GM19043 (cell line): ENCODE data around the gene AGFG2.

ENCODE experiments used
- ATAC-seq: cut with Tn5 transposase; IDR thresholded peaks from one replicate; pipeline ENCODE4 v1.9.1; 2021; ENCODE audit warnings: low read depth; ENCODE audit not compliant: unreplicated experiment

The AGFG2 gene

DNA sequence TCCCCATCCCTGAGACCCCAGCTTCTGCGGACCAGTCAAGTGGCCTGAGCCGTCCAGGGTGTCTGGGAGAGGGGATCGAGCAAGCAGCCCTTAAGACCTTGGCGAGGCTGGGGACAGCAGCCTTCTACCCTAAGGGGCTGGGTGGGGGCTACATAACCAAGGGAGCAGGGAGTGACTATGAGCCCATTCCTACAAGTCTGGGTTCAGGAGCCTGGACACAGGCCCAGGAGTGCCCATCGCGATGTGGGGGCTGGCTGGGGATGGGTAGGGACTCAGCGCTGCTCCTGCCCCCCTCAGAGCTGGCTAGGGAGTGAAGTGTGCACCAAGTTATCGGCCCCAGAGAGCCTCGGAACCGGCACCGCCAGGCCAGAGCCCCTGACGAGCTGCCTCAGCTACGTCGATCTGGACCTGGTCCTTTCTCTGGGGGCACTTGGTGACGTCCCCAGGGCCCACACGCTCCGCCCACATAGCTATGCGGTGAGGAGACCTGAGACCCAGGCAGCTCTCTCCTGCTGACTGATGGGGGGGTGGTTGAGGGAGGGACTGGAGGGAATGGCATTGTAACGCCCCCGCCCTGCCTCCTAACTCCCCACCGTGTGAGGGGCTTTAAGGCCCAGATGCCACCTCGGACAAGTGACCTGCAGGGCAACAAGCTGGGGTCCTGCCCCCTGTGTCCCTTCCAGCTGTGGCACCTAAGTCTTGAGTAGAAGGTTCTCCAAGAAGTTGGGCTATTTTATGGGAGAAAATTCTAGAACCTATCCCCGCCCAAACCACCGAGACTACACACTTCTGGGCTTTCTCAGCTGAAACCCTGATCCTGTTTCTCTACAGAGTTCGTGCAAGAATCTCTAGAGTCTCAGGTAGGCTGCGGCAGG lies 32.2 kb downstream of the AGFG2 start:
- ATAC-seq: no peak

DNA sequence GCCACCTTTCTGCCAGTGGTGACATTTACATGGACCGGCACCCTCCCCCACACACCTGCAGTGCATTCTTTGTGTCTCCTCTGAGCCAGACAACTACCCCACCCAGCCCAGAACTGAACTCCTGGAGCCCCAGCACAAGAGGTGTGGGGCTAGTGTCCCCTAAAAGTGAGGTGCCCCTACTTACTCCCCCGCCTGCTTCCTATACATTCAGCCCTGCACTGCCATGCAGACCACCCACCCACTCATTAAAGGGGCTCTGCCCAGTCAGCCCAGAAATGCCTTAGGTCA lies 32.8 kb downstream of the AGFG2 start:
- no peak for ATAC-seq

DNA sequence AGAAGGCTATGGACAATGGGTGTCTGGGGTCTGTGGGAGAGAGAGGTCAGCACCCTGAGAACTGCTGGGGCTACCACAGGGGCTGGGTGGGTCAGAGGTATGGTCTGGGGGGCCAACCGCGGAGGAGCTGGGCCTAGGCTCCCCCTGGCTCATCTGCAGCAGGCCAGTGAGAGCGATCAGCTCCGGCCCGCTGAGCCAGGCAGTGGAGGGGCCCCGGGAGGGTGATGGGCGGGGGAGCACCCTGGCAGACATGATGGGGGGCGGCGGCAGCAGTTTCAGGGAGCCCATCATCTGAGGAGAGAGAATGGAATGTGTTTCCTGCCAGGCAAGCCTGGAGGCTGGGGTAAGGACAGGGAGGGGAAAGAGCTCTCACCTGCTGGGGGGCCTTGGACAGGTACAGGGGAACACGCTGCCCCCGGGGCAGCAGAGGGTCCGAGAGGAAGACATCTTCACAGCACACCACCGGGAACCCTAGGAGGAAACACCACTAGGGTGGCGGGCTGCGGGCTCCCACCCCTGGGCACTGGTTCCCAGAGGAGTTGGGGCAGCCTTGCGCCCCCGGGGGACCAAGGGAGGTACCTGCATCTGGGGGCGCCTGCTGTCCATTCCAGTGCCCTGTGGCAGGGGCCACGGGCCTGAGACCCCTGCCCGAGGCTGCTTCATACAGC lies 33.4 kb downstream of the AGFG2 start:
- ATAC-seq: no peak

DNA sequence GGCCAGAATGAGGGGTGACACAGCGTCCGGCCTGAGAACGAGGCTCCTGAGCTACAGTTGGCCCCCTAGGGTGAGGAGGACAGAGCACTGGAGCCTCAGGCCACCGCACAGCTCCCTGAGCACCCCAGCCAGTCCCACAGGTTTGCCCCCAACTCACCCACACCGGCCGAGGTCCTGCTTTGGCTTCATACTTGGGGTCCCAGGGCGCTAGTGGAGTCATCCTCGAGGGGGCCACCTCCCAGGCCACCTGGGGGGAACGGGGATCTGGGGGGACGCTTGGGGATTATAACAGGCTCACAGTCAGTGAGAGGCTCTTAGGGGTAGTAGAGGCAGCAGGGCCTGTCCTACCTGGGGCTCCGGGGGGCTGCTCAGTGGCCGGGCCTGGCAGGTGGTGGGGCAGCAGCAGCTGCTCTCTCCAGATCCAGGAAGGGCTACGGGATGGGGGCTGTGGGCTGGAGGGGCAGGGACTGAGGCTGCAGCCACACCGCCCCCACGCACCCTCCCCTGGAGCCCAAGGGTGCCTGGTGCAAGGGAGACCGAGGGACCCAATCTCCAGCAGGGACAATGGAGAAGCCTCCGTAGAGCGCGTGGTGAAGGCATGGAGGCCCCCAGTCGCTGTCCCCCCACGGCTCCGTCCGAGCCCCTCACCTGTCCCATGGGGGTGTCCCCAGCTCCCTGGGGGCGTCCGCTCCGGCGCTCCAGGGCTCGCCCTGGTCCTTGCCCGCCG lies 34.1 kb downstream of the AGFG2 start:
- ATAC-seq: no peak

DNA sequence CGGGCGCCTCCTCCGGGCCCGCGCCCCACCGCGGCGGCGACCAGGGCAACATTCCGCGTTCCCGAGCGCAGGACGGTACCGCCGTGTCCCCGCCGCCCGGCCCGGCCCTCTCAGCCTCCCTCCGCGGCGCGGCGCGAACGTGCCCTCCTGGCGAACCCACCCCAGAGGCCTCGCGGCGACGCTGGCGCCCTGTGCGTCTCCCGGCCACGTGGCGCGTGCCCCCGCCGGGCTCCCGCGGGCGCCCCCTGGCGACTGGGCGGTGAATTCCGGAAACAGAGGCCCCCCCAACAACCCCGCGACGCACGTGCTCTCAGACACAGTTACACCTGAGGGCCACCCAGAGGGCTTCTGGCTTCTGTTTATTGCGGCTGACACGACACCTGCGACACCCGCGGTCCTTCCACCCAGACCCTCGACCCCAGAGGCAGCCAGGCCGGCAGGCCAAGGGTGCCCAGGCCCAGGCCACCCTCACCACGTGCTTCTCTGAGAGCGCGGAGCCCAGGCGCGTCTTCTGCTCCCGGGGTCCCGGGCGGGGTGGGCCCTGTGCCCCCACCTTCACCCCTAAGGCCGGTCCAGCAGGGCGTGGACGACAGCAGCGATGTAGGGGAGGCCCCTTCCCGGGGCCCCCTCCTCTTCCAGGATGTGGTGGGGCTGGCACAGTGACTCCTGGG lies 34.8 kb downstream of the AGFG2 start, which contains the start of gene SAP25:
SAP25 (minus strand) TSS at position 210 of the 671 bp plus-strand sequence; CDS start at position 52, 158 bp downstream.
- no peak for ATAC-seq

DNA sequence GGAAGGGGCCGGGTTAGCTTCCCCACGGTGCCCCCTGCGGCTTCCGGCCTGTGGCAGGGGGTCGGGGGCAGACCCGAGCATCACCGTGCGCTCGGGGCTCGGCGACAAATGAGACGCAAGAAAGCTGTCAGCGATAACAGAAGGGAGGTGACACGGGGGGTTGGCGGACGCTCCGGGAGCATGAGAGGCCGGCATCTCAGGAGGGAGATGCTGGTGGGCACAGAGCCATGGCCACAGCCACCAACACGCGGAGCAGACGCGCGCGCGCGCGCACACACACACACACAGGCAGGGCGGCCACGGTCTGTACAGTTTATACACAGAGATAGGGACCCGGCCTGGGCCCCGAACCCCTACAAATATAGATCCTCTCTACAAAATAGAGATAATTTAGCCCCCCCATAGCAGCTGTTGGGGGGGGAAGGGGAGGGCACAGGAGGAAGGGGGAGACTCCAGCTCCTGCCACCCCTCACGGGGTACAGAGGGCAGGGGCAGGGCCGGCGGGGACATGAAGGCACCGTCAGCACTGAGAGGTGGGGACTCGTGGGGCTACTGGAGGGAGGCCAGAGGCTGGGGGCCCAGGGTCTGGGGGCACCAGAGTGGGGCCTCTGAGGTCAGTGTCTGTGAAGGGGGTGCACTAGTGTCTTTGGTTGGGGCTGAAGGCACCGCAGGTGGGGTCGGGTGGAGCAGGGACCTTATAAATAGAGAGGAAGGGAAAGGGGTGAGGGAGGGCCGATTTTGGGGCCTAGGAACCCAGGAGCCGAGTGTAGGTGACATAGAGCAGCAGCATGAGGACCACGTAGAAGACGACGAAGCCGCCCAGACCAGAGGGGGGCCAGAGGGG lies 35.6 kb downstream of the AGFG2 start:
- ATAC-seq: no peak

DNA sequence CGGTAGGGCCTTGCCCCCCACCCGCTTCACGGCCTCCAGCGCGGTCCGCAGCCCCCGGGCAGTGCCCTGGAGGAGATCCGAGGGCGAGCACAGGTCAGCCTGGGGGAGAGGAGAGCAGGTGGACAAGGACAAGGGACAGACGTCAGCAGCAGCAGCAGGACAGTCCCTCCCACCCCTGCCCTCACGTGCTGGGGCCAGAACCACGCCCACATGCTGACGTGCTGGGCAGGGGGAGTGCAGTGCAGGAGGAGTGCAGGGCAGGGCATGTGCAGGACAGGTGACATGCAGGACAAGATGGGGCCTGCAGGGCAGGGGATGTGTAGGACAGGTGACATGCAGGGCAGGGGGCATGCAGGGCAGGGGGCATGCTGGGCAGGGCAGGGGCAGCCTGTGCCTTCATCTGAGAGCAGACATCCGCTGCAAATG lies 36.2 kb downstream of the AGFG2 start:
- no peak for ATAC-seq

DNA sequence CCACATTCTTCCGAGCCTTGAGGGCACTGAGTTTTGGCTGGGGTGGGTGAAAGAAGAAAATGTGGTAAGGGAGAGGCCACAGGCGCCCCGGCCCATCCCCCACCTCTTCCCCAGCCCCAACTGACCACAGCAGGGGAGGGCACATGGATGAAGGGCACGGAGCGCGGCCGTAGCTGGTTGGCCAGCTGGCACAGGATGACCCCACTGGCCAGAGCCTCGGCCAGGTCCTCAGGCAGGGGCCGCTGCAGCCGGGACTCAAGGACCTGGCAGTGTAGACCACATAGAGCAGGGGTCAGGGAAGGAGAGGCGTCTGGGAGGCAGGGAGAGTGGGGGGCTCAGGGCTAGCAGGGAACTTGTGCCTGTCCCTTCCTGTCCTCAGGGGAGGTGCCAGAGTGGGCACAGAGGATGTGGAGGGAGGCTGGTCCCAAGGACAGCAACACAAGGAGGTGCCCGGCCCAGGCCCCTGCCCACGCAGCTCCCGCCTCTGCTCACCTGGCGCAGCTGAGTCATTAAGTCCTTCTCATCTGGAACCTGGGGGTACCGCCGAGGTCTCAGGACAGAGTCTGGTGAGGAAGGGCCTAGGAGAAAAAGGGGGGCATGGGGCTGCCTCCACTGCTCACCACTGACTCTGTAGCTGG lies 36.9 kb downstream of the AGFG2 start:
- no peak for ATAC-seq

DNA sequence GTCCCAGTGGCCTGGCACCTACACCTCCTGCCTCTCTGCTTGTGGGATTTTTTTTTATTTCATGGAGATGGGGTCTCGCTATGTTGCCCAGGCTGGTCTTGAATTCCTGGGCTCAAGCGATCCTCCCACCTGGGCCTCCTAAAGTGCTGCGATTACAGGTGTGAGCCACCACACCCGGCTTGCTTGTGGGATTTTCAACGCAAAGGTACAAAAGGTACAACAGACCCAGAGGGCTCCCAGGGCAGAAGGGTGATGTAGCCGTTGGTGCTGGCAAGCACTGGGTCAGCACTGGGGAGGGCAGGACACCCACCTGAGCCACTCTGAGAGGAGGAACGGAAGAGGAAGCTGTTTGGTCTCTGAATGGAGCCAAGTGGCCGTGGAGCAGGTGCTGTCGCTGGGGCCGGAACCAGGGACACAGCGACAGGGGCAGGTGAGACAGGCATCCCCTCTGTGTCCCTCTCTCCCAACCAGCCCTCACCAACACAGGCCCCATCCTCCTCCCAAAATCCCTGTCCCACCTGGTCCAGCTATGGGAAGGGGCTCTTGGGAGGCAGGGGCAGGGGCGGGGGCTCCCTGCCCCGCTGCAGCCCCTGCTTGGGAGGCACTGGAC lies 37.5 kb downstream of the AGFG2 start:
- ATAC-seq: no peak

DNA sequence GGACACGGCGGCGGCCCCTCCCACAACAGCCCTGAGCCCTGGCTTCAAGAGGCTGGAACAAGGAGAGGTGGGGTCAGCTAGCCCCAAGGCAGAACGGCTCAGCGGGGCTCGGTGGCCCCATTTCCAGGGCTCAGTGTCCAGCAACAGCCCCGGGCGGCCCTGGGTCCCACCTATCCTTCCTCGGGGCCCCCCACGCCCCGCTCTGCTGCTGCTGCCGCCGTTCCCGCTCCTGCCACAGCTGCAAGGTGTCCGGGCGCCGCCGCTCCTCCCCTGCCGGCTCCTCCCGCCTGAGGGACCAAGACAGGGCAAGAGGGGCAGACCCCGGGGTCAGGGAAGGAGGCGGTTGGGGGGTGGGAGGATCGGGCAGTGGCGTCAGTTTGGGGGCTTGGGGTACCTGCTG lies 38.1 kb downstream of the AGFG2 start:
- no peak for ATAC-seq

DNA sequence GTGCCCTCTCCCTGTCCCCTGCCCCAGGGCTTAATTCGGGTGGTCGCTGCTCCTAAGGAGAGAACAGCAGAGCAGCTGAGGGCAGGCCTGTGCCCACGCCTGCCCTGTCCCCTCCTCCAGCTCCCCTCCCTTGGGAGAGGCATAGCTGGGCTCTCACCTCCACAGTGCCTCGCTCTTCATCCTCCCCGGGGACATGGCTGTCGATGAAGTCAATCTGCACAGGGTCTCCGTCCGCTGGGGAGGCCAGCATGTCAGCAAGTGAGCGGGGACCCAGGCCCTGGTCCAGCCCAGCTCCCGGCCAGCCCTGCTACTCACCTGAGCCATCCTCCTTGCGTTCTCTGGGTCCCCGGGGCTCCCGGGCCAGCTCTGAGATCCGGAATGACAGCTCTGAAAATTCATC lies 38.5 kb downstream of the AGFG2 start:
- ATAC-seq: no peak

DNA sequence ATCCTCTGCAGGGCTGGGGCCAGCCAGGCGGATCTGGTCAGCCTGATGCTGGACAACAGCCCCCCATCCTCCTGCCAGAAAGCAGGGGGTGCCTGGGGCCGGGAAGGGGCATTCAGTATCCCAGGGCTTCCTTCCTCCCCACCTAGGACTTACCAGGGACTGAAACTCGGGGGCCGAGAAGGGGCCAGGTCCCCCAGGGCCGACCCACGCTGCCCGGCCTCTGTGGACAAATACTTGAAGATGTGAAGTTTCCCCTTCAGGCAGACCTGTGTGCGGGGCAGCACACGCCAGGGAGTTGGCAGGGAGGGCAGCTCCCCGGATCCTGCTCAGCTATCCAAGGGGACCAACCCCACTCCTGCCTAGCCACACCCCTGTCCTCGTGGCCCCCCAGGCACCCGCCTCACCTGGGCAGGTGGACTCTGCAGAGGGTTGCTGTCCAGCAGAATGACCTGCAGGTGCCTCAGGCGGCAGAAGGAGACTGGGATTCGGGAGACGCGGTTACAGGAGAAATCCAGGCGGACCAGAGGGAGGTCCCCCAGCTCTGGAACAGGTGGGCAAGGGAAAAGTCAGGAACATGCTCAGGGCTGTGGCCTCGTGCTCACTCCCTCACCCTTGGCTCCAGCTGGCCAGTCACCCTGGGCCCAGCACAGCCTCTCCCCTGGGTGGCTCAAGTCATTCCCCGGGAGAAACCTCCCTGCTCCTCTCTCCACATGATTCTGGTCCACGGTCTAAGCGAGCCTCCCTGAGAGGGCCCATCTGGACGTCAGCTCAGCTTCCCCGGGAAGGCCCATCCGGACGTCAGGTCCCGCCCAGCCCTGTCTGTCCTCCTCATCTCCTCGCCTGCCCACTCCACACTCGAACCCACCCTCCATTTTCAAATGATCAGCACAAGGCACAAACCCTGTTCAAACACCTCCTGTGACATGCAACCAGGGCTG lies 39.5 kb downstream of the AGFG2 start:
- ATAC-seq: no peak

DNA sequence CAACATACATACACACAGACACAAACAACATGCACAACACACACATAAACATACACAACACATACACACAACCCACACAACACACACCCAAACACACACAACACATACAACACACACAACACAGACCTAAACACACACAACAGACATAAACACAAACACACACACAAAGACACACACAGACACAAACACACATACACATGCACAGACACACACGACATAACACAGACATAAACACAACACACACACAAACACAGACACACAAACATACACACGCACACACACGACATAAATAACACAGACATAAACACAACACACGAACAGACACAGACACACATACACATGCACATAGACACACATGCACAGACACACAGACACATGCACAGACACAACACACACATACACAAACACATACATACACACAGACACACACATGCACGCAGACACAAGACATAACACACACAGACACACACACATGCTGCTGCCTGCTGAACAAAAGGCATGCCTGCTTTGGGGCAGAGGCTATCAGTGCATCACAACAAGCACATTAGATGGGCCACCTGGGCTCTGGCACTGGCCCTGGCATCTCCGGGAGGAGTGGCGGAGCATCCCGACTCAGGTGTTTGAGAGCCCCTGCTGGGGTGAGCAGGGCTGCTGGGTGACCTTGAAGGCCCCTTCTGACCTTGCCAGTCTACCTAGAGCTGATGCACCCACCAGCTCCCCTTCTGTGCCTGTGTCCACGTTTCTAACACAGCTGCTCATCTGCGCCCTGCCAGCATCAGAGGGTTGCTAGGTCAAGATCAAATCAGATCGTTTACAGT lies 41.7 kb downstream of the AGFG2 start:
- ATAC-seq: no peak

DNA sequence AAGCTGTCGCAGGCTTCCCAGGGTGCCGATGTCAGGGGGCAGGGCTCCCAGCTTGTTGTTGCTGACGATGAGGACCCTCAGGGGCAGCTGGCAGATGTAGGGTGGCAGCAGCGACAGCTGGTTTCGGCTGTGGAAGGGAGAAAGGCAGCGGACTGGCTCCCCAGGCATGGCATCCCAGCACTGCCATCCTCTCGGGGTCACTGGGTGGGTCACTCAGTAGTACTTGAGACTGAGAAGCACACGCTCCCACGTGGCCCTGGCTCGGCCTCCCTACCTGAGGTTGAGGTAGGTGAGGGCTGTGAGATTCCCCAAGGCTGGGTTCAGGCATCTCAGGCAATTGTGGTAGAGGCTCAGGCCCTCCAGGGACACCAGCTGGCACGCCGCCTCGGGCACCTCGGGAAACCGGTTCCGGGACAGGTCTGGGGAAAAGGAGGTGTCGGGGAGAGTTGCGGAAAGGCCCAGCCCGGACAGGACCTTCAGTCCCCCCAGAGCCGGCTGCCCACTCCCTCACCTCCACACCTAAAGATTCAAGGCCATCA lies 43.1 kb downstream of the AGFG2 start:
- no peak for ATAC-seq

DNA sequence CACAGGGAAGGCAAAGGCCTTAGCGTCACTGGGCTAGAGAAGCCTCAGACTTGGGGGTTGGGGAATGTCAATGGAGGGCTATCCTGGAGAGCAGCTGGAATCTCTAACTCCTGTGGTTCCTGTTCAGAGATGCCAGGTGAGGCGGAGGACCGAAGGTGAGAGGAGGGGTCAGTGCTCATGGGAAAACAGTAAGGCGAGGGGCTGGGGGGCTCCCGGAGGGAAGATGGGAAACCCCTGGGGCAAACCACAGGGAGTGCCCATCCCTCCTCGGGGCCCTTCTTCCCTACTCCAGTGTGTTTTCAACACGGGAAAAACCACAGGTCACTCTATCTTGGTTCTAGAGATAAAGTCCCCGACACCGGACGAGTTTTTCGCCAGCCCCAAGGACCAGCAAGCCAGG lies 43.6 kb downstream of the AGFG2 start:
- no peak for ATAC-seq

DNA sequence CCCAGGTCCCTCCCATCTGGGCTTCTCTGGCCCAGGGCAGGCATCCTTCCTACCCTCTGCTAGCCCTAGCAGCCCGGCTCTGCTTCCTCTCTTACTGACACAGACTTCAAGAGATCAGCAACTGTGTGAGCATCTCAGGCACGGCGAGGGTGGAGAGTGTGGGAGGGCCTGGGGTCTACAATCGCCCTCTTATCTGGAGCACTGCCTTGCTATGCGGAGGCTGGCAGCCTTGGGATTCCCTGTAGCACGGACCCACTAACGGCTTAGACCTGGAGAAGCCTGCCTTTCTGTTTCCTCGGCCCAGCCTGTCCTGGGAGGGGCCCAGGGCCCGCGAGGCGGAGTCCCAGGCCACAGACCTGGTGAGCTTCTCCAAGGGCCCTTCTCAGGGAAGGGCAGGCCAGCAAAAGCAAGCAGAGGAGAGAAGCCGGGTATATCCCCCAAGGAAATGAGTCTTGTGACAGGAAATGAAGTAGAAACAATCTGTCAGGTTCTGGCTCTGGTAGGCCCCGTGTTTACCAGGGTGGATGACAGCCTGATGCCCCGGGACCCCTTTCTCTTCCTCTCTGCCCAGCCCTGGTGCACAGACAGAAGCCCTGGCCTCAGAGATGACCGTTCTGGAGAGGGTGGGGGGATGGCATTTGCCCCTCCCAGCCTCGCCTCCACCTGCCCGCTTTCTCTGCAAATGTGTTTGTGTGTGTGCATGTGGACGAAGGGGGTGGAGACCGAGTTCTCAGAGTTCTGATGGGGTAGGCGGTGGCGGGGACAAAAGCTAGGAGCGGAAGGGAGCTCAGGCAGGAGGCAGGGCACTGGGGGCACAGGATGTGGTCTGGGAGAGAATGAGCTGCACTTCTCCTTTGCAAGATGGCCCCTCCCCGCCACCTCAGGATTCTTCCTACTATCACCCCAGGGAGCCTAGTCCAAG lies 44.4 kb downstream of the AGFG2 start:
- ATAC-seq: no peak
